PC-9 (cell line): ENCODE measurements around the gene FMO4. TPM values are rescaled to one million over a fixed set of nuclear protein-coding genes. Genes with fewer than 3 reads are reported as not detected.

ENCODE experiments used
- BruUV-seq: library from RNA; stranded (reverse); fragments of 400-500 nt; replicated peaks from 2 replicates; lab custom pipeline; 2021; lab: Mats Ljungman, UMichigan
- CTCF ChIA-PET: fragments of 300-600 bp; sonication (Branson Sonifier 250); formaldehyde crosslinking; loops from one replicate; lab custom pipeline; 2022; ENCODE audit warnings: antibody characterized with exemption; lab: Charles Lee
- POLR2A ChIA-PET: fragments of 300-600 bp; sonication (Branson Sonifier 250); formaldehyde crosslinking; loops from one replicate; lab custom pipeline; 2022; ENCODE audit warnings: antibody characterized with exemption; ENCODE audit not compliant: unreplicated experiment; lab: Charles Lee
- DNase-seq, 2 experiments: peaks; one replicate each; pipeline versions ENCODE4 v3.0.0 to v3.0.0-alpha.2; 2015 to 2022; ENCODE audit warnings: mixed read lengths in 1 of 2
- H2AFZ ChIP-seq: fragments of 200-600 bp; sonication (generic); 2 replicates; pipeline ENCODE4 v1.8.1; 2017; ENCODE audit warnings: antibody characterized with exemption
- H3F3A ChIP-seq: fragments of 200-600 bp; sonication (generic); 2 replicates; pipeline ENCODE4 v1.8.1; 2017; ENCODE audit warnings: antibody characterized with exemption, mild to moderate bottlenecking, low read depth; ENCODE audit not compliant: insufficient read depth
- H3K27ac ChIP-seq: fragments of 200-600 bp; sonication (generic); 2 replicates; pipeline ENCODE4 v1.6.1; 2016; ENCODE audit warnings: mixed run types
- H3K27me3 ChIP-seq: fragments of 200-600 bp; sonication (generic); 2 replicates; pipeline ENCODE4 v1.6.1; 2016; ENCODE audit warnings: low read depth, mixed run types; ENCODE audit not compliant: insufficient read depth
- H3K36me3 ChIP-seq: fragments of 200-600 bp; sonication (generic); 2 replicates; pipeline ENCODE4 v1.6.1; 2016; ENCODE audit warnings: low read depth, mixed run types
- H3K4me1 ChIP-seq: fragments of 200-600 bp; sonication (generic); replicated peaks from 2 replicates; pipeline ENCODE4 v1.6.1; 2016; ENCODE audit warnings: mixed run types; ENCODE audit not compliant: insufficient read depth
- H3K4me2 ChIP-seq: fragments of 200-600 bp; sonication (generic); 2 replicates; pipeline ENCODE4 v1.6.1; 2017; ENCODE audit warnings: mixed run types
- H3K4me3 ChIP-seq: fragments of 200-600 bp; sonication (generic); 2 replicates; pipeline ENCODE4 v1.6.1; 2016; ENCODE audit warnings: mixed run types
- H3K79me2 ChIP-seq: fragments of 200-600 bp; sonication (generic); 2 replicates; pipeline ENCODE4 v1.6.1; 2017; ENCODE audit warnings: low read depth, mixed run types
- H3K9me2 ChIP-seq: fragments of 200-600 bp; sonication (generic); 2 replicates; pipeline ENCODE4 v1.8.1; 2017; ENCODE audit warnings: mild to moderate bottlenecking; ENCODE audit not compliant: insufficient read depth
- H3K9me3 ChIP-seq: fragments of 200-600 bp; sonication (generic); 2 replicates; pipeline ENCODE4 v1.8.1; 2016; ENCODE audit warnings: low read depth; ENCODE audit not compliant: insufficient read depth
- H4K20me1 ChIP-seq: fragments of 200-600 bp; sonication (generic); 2 replicates; pipeline ENCODE4 v1.8.1; 2017; ENCODE audit not compliant: insufficient read depth
- CTCF ChIP-seq: fragments of 200-600 bp; sonication (generic); conservative IDR thresholded peaks from 2 replicates; pipeline ENCODE4 v1.6.1; 2017; ENCODE audit warnings: mixed run types, antibody characterized with exemption, mild to moderate bottlenecking, moderate library complexity
- EZH2 ChIP-seq: fragments of 200-600 bp; sonication (generic); IDR thresholded peaks from 2 replicates; pipeline ENCODE4 v1.8.0; 2017; ENCODE audit warnings: antibody characterized with exemption, low read depth
- intact Hi-C: fragments of 100-400 bp; cut with micrococcal nuclease; formaldehyde crosslinking; loops from one replicate; pipeline ENCODE4 v1.10.0; 2022; ENCODE audit not compliant: unreplicated experiment
- total RNA-seq: library from RNA; stranded (reverse); gene quantifications from 2 replicates; pipeline ENCODE4 v1.2.3, GENCODE V29; 2021

FMO4 gene
- total RNA-seq, 1 experiment from 2014 or later: 0.61 TPM

- Histone ChIP-seq H3K79me2 (no peaks in the 10 kb centered on the region), H4K20me1 (no peaks in the 10 kb centered on the region), H2AFZ (no peak overlapping the region), H3K4me1 (no peaks in the 10 kb centered on the region), H3K9me2 (no peaks in the 10 kb centered on the region), H3F3A (no peaks in the 10 kb centered on the region), H3K9me3 (no peaks in the 10 kb centered on the region), H3K4me3 (no peak overlapping the region), H3K36me3 (no peaks in the 10 kb centered on the region), H3K4me2 (no peak overlapping the region), H3K27me3 (no peaks in the 10 kb centered on the region), H3K27ac (no peak overlapping the region)
- intact Hi-C loops: no loop called here
- TF ChIP-seq EZH2: no peak
- no peak for TF ChIP-seq CTCF
- ChIA-PET CTCF (no interaction called here), POLR2A (no interaction called here)
- no TSS peak for BruUV-seq
- DNase-seq: no peak
Observed at GRCh38 chr1:171267391-171267790, 46.6 kb upstream of the FMO4 start.

GRCh38 chr1:171270806-171271205 is 43.2 kb upstream of the FMO4 start:
- no peaks in the 10 kb centered on the region for H3K9me2 ChIP-seq
- no peaks in the 10 kb centered on the region for H3K27me3 ChIP-seq
- ChIA-PET CTCF (no interaction called here), POLR2A (no interaction called here)
- intact Hi-C loops: no loop called here
- no peak overlapping the region for H2AFZ ChIP-seq
- no peaks in the 10 kb centered on the region for H3K9me3 ChIP-seq
- no peaks in the 10 kb centered on the region for H4K20me1 ChIP-seq
- no peak for TF ChIP-seq EZH2
- no peak overlapping the region for H3K4me2 ChIP-seq
- no peaks in the 10 kb centered on the region for H3K4me1 ChIP-seq
- H3F3A ChIP-seq: no peaks in the 10 kb centered on the region
- no peak overlapping the region for H3K4me3 ChIP-seq
- no TSS peak for BruUV-seq
- H3K36me3 ChIP-seq: no peaks in the 10 kb centered on the region
- DNase-seq: no peak
- H3K79me2 ChIP-seq: no peaks in the 10 kb centered on the region
- no peak overlapping the region for H3K27ac ChIP-seq

- no peaks in the 10 kb centered on the region for H4K20me1 ChIP-seq
- H3K27ac ChIP-seq: no peak overlapping the region
- DNase-seq: no peak
- no peaks in the 10 kb centered on the region for H3K9me2 ChIP-seq
- TF ChIP-seq EZH2 (no peak), CTCF (no peak)
- no peaks in the 10 kb centered on the region for H3K27me3 ChIP-seq
- H3F3A ChIP-seq: no peaks in the 10 kb centered on the region
- intact Hi-C loops: no loop called here
- H3K9me3 ChIP-seq: no peaks in the 10 kb centered on the region
- no peaks in the 10 kb centered on the region for H3K36me3 ChIP-seq
- H3K4me3 ChIP-seq: no peak overlapping the region
- H3K4me1 ChIP-seq: no peaks in the 10 kb centered on the region
- no peaks in the 10 kb centered on the region for H3K79me2 ChIP-seq
- H2AFZ ChIP-seq: no peak overlapping the region
- CTCF ChIA-PET: no interaction called here
- POLR2A ChIA-PET: no interaction called here
- BruUV-seq: no TSS peak
- no peak overlapping the region for H3K4me2 ChIP-seq
Observed at GRCh38 chr1:171277534-171277933, 36.4 kb upstream of the FMO4 start.

GRCh38 chr1:171279234-171279633 is 34.7 kb upstream of the FMO4 start:
- no TSS peak for BruUV-seq
- intact Hi-C loops: no loop called here
- POLR2A ChIA-PET: no interaction called here
- no peaks in the 10 kb centered on the region for H3K9me3 ChIP-seq
- H3K27ac ChIP-seq: no peak overlapping the region
- TF ChIP-seq EZH2 (no peak), CTCF (no peak)
- no peak for DNase-seq
- CTCF ChIA-PET: no interaction called here
- H3K4me3 ChIP-seq: no peak overlapping the region
- H3F3A ChIP-seq: no peaks in the 10 kb centered on the region
- no peaks in the 10 kb centered on the region for H3K36me3 ChIP-seq
- no peaks in the 10 kb centered on the region for H4K20me1 ChIP-seq
- H3K4me2 ChIP-seq: no peak overlapping the region
- H3K4me1 ChIP-seq: no peaks in the 10 kb centered on the region
- H3K9me2 ChIP-seq: no peaks in the 10 kb centered on the region
- H2AFZ ChIP-seq: no peak overlapping the region
- H3K79me2 ChIP-seq: no peaks in the 10 kb centered on the region
- no peaks in the 10 kb centered on the region for H3K27me3 ChIP-seq
